GM19372 (cell line): ENCODE measurements around the gene RAB14.
"Not testable (repeated sequence)": the region's sequence is repeated elsewhere in the genome, so short reads cannot be mapped to it uniquely, and the experiment has no call there.

Source experiments
- ATAC-seq: cut with Tn5 transposase; IDR thresholded peaks from one replicate; pipeline ENCODE4 v1.9.1; 2021; ENCODE audit warnings: mild to moderate bottlenecking, low read depth, moderate library complexity; ENCODE audit not compliant: unreplicated experiment

Gene RAB14

DNA sequence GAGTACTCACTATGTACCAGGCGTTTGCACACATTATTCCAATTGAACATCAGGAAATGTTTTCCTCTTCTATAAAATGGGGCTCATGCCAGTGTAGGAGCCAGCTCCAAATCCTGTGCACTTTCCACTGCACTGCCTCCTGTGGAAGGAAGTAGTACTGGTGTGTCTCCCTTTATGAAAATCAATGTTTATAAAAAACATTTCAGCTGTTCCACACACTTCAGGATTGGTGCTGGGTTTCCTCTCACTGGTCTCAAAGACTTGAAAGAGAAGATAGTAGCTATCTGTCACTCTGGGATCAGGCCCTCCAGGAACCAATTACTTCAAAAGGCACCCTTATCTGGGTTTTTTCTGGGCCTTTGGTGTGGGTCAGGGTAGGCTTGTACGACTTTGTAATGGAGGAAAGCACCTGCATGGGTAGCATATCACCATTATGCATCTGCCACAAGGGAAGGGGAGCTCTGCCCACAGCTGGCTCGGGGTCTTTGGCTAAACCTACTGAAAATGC, 32.5 kb downstream of the RAB14 start:
- ATAC-seq, result no peak

DNA sequence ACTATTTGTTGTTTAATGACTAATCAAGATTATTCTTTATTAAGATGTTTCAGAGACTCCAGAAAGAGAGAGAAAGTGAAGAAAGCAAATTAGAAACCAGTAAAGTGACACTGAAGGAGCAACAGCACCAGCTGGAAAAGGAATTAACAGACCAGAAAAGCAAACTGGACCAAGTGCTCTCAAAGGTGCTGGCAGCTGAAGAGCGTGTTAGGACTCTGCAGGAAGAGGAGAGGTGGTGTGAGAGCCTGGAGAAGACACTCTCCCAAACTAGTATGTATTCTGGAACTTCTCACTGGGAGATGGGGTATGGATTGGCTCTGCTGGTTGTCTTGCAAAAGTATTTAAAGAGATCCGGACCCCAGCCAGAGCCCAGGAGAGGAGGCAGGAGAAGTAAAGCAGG, 33.6 kb downstream of the RAB14 start:
- no peak for ATAC-seq

DNA sequence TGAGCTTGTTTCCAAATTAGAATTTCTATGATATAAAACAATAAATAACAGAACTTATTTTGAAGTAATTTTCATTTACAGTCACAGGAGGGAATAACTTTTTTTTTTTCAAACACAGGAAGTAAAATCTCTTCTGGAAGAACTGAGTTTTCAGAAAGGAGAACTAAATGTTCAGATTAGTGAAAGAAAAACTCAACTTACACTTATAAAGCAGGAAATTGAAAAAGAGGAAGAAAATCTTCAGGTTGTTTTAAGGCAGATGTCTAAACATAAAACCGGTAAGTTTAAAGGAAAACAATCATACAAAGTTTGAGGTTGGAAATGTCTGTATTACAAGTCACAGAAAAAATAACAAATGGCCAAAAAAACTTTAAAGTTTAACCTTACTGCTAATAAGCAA, 41.6 kb downstream of the RAB14 start:
- no peak for ATAC-seq

DNA sequence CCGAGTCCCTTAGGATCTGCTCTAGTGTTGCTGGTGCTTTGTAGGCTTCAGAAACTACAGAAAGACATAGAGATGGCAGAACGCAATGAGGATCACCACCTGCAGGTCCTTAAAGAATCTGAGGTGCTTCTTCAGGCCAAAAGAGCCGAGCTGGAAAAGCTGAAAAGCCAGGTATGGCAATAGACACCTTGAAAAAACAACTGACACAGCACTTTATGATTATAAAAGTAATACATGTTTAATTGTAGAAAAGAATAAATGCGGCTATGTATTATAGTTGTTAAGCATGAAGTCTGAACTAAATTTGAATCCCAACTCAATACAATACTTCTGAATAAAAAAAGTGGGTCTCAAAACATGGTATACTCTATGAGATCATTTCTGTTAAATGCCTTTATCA, 43.7 kb downstream of the RAB14 start:
- ATAC-seq, result no peak

DNA sequence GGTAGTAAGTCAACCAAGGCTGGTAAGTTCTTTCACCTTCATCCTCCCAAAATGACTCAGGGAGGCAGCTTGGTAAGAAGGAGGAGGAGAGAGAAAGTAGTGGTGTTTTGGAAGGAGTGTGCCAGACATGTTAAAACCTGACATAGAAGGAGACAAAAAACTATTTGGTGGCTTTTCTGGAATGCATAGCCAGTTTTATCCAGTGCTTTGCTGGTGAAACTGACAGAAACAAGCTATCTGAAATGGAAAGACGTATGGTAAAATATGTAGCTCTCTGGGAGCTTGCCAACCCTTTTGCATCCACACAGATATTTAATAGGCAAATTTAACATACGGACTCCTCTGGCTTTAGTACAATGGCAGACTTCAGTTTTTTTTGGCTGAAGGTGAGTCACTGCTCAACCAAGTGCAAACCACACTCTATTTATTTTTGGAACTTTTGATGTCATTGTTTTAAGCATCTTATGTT, 45.4 kb downstream of the RAB14 start:
- peak; percentile 83 for ATAC-seq

DNA sequence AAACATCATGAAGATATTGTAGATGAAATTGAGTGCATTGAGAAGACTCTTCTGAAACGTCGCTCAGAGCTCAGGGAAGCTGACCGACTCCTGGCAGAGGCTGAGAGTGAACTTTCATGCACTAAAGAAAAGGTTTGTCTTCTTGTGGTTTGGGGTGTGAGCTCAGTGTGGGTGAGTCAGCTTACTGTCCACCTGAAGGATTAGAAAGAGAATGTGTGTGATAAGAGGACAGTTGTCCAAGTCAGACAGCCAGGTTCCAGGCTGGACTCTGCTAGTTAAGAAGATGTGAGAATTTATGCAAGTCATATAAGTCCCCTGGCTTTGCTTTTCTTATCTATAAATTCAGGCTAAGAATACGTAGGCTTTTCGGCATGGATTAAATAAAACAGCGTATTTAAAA, 46.9 kb downstream of the RAB14 start:
- ATAC-seq, result no peak

DNA sequence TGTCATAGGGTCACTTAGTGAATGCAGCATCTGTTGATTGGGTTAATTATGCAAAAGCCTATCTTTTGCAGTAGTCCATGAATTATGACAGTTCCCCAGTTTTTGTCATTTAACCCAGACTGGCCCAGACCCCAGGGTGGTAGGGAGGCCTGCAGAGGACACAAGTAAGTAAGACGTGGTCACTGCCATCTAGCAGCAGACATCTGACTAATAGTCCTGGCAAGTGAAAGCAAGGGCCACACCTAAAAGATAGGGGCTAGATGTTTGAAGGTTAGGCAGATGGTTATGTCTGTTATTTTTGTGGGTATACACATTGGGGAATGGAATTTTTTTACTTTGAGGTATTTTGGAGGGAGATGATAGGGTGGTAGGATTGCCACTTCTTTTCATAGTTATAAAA, 48.0 kb downstream of the RAB14 start:
- no peak for ATAC-seq

DNA sequence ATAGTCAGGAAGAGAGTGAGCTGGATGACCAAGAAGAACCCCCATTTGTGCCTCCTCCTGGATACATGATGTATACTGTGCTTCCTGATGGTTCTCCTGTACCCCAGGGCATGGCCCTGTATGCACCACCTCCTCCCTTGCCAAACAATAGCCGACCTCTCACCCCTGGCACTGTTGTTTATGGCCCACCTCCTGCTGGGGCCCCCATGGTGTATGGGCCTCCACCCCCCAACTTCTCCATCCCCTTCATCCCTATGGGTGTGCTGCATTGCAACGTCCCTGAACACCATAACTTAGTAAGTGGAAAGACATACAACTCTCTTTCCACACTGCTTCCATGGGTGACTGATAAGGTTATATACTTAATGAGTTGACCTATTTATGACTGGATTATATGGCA, 51.5 kb downstream of the RAB14 start:
- ATAC-seq, result no peak

DNA sequence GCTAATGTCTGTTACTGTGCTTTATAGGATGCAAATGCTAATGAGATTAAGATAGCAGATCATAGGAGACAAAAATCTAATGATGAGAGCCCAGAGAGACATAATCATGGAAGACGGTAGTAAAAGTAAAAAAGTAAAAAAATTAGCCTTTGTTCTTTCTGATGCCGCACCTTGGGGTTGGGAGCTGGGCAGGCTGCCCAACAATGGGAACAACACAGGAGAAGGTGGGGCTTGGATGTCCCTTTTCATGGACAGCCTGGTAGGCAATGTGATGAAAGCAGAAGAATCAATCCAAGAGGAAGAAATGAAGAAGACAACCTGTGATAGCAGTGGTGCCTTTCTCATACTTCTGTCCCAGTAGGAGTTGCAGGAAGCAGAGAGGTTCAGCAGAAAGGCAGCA, 57.2 kb downstream of the RAB14 start:
- no peak for ATAC-seq

DNA sequence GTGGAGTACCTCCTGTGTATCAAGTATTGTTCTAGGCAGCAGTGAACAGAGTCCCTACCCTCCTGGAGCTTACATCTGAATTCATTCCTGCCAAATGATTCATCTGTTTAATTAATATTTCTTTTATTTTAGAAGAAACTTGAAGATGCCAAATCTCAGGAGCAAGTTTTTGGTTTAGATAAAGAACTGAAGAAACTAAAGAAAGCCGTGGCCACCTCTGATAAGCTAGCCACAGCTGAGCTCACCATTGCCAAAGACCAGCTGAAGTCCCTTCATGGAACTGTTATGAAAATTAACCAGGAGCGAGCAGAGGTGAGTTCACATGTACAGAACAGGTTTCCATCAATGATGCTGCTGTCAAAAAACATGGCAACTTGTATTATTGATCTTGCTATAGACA, 57.9 kb downstream of the RAB14 start:
- no peak for ATAC-seq

DNA sequence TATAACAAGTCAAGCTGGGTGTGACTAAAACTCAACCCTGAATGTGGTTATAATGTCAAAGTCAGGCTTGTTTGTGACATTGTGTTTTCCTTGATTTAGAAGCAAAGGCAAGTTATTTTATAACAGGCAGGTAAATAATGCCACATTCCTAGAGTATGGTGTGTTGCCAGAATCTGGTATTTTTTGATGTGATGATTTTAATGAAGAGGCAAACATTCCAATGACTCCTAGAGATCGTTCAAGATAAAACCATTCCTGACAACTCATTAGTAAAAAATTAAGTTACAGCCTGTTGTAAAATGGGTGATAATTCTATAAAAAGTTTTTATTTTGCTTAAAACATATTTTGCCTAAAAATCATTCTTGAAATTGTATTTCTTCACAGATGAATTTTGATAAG, 60.0 kb downstream of the RAB14 start:
- no peak for ATAC-seq

DNA sequence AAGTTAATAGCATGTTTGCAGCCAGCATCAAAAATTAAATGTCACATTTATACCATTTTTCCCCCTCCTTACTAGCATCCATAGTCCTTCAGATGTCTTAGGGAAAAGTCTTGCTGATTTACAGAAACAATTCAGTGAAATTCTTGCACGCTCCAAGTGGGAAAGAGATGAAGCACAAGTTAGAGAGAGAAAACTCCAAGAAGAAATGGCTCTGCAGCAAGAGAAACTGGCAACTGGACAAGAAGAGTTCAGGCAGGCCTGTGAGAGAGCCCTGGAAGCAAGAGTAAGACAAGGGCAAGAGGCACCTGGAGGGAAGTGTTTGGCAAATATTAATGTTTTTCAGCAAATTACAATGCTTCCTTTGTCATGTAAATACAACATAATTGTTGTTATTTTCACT, 60.4 kb downstream of the RAB14 start:
- no peak for ATAC-seq

DNA sequence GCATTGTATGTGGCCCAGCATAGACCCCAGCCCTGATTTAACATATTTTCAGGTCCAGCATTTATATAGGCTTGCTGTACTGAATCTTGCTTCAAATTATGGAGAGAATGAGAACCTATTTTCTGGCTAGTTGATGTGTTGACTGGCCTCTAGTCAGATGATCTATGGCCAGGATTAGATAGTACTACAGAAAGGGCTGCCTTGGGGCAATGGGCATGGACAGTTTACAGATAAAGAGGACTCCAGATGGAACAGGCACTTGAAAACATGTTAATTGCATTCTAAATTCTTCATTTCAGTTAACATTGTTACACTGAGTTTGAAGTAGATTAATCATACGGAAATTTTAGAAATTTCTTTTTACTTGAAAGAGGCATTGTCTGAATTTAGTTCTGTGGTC, 61.5 kb downstream of the RAB14 start:
- ATAC-seq, result no peak

DNA sequence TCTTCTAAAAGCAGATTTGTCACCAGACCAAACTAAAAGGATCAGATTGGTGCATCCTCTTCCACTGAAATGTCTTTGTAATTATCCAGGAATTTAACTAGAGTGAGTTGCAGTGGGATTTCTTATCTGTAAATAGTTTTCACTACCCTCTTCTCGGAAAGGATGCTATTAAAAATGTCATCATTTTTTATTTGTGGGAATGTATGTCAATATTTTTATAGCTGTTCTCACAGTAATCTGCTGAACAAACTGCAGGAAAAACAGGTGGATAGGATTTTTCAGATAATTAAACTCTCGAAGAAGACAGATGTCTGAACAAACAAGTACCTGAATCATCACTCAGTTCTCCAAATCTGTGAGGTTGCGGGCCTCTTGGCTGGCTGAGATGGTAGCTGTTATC, 62.7 kb downstream of the RAB14 start:
- ATAC-seq, result no peak

DNA sequence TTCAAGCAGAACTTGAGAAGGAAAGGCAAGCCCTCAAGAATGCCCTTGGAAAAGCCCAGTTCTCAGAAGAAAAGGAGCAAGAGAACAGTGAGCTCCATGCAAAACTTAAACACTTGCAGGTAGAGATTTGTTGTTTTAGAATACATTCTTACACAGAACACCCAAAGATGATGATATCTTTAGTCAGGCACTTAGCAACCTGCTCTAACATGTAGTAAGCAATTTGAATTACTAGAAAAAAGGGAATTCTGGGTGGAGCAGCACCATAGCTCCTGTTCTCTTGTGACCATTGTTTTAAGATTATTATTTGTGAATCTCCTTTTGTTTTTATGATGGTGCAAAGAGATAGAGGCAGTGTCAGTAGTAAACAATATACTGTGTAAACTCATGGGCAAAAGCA, 63.1 kb downstream of the RAB14 start:
- no peak for ATAC-seq

DNA sequence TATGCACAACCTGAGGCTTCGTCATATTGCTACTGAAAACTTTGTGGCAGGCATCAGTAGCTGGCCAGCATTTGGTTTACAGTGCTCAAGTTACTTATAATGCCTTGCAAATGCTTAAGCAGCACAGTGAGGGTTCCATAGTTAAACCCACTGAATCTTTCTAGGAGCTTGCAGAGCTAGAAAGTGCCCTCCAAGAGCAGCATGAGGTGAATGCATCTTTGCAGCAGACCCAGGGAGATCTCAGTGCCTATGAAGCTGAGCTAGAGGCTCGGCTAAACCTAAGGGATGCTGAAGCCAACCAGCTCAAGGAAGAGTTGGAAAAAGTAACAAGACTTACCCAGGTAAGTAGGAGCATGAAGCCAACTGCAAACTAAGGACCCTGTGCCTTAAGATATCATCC, 66.0 kb downstream of the RAB14 start:
- ATAC-seq, result no peak

DNA sequence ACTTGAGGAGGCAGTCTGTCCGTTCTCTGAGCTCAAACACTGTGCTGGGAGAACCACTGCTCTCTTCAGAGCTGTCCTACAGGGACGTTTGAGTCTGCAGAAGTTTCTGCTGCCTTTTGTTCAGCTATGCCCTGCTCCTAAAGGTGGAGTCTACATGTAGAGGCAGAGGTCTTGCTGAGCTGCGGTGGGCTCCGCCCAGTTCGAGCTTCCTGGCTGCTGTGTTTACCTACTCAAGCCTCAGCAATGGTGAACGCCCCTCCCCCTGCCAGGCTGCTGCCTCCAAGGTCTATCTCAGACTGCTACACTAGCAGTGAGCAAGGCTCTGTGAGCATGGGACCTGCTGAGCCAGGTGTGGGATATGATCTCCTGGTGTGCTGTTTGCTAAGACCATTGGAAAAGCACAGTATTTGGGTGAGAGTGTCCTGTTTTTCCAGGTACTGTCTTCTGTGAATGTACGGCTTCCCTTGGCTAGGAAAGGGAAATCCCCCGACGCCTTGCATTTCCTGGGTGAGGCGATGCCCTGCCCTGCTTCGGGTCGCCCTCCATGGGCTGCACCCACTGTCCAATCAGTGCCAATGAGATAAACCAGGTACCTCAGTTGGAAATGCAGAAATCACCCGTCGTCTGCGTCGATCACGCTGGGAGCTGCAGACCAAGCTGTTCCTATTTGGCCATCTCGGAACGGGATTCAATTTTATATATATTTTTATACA, 68.4 kb downstream of the RAB14 start:
- no peak for ATAC-seq

DNA sequence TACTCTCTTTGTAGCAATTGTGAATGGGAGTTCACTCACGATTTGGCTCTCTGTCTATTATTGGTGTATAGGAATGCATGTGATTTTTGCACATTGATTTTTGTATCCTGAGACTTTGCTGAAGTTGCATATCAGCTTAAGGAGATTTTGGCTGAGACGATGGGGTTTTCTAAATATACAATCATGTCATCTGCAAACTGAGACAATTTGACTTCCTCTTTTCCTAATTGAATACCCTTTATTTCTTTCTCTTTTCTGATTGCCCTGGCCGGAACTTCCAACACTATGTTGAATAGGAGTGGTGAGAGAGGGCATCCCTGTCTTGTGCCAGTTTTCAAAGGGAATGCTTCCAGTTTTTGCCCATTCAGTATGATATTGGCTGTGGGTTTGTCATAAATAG, 72.3 kb downstream of the RAB14 start:
- ATAC-seq, result not testable (repeated sequence)
